ENCODE measurements around the gene SFRP2.
A peak's percentile ranks its signal among the peaks of the same experiment; 100 is the strongest.

SFRP2 gene

DNA sequence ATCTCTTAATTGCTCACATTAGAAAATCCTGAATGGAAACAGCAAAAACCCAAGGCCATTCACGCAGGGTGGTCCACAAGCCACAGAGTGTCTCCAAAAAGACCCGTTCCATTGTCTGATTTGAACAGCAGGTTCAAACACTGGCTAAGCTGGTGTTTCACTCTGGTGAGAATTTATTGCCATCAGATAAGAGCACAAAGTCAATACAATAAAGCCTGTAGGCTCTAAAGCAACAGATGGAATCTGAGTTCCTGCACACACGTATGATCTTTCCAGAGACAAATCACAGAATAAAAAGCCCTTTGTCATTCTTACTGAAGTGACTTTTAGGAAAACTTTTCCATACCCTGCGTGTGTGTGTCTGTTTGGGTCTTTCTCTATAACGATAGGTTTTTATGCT, 5.1 kb upstream of the SFRP2 start:
- DNase-seq (ENCODE audit: low read depth), result no peak

DNA sequence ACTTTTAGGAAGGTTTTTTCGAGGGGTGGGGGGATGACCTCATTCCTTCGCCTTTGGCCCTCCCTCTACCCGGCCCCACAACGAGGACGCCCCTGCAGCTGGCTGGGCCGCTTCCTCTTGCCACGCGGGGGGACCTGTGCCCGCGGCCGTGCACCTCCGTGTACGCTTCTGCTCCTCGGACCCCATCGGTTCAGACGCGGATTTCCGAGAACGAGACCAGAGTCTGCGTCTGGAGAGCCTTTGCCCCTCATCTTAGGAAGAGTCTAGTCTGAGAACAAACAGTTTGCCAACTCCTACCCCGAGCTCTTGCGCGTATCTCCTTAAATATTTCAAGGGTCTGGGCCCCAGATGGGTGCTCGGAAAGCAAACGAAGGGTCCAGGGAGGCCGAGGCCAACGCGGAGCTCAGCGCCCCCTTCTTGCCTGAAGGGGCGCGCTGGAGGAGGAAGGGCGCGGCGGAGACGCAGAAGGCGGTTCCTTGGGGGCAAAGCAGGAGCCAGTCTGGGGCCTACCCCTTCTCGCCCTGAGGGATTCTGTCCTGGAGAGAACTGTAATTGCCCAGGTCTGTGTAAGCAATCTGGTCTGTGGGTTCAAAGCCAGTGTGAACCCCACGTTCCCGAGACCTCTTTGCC, 3.9 kb upstream of the SFRP2 start:
- DNase-seq (ENCODE audit: low read depth), result no peak

DNA sequence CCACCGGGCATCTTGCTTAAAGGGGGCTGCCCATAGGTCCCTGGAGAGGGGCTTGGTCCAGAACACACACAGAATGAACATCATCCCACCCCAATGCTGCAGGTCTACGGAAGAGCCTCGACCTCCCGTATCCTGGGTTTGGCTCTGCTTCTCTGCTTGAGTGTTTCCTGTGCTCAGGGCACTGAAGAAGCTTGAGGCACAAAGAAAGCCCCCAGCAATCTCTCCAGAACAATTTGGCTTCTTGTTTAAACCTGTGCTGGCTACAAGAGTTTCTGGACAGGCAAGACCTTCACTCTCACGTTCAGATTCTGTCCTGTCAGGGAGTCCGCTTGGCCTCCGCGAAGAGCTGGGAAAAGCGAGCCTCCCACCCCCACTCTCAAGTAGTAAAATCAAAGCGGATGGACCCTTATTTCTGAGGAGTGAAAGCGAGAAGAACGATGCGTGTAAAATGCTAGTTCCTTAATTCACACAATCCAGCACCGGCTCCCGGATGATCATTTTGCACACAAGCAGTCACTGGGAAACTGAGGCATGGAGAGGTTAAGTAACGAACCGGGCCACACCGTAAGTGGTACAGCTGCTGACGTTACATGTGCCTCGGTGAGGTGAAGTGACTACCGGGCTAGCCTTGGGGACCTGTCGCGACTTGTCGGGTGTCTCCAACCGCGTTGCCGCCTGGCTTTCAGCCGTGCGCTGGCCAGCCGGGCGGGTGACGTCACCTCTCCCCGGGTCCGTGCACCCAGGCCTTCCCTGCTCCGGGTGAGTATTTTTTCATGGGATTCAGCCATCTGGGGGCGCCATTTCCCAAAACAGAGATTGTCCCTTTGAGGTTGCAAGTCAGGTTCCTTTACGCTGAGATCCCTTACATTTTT, 3.1 kb upstream of the SFRP2 start:
- no peak for DNase-seq (ENCODE audit: low read depth)

DNA sequence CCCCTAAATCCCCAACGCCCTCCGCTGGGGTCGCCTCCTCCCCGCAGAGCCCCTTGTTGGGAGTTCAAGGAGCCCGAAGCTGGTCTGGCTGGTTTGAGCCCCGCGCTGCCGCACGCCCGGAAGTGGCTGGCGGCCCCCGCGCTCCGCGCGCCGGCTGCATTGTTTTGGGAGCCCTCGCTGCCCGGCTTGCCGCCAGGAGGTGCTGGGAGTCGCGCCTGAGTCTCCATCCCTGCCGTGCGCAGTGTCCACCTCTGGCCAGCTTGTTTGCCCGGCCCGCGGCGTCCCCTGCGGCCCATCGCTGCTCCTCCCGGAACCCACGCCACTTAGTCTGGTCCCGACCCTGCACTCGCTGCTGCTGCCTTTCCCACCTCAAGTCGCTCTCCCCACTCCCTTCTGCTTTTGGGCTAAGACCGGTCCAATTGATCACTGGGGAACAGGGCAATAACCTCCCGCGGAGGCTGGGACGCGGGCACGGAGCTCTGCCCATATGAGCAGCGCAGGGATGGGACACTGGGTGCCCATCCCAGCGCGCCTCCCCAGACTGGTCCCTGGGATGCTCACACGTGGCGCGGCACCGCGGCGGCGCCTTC, 2.2 kb upstream of the SFRP2 start:
- no peak for DNase-seq (ENCODE audit: low read depth)

GRCh38 chr4:153790500-153790865, 1.6 kb upstream of the SFRP2 start:
- DNase-seq (ENCODE audit: low read depth), result no peak

GRCh38 chr4:153789741-153790499, 1.0 kb upstream of the SFRP2 start:
- DNase-seq (ENCODE audit: low read depth), result no peak

- no peak for DNase-seq (ENCODE audit: low read depth)
Observed at GRCh38 chr4:153788051-153788412, 851 bp downstream of the SFRP2 start.

DNA sequence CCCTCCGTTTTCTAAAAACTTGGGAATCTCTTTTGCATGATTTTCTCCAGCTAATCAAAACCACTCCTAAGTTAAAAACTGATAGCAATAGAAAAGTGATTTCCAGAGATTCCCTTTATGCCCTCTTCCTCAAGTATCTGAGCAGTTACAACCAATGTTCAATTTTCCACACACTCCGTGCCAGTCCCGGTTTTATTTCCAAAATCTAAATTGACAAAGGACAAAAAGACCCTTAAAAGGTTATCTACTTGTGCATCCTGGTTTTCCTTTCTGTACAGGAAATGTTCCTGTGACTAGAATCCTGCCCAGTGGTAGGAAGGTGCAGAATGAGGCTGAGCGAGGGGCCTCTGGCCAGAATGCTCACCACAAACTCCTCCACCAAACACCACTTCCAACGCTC, 1.3 kb downstream of the SFRP2 start:
- DNase-seq (ENCODE audit: low read depth), result no peak

DNA sequence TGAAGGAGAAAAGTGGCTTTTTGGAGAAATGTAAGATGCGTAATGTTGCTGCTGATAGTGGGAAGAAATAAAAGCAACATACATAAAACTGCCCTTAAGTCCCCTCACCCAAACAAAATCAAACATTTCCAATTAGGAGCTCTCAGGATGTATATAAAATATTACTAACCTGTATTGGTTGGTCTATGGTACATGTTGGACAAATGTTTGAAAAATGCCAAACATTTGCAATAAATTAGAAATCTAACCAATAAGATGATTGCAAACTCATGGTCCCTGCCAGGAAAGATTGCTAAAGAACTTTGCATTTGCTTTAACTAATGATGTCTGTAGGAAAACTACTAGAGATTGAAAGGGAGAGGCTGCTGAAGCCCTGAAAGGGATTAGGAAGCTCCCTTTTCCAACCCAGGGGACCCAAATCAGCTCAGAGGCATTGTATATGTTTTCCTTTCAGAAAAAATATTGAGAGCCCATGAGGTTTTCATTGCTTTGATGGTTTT, 1.8 kb downstream of the SFRP2 start:
- no peak for DNase-seq (ENCODE audit: low read depth)

GRCh38 chr4:153785910-153786721, 2.8 kb downstream of the SFRP2 start:
- no peak for DNase-seq (ENCODE audit: low read depth)

GRCh38 chr4:153784166-153784699, 4.7 kb downstream of the SFRP2 start:
- no peak for DNase-seq (ENCODE audit: low read depth)

- no peak for DNase-seq (ENCODE audit: low read depth)
Observed at GRCh38 chr4:153782581-153782980, 6.3 kb downstream of the SFRP2 start.

GRCh38 chr4:153781717-153782416, 7.0 kb downstream of the SFRP2 start:
- DNase-seq (ENCODE audit: low read depth), result peak; percentile 44

GRCh38 chr4:153781280-153781679, 7.6 kb downstream of the SFRP2 start:
- no peak for DNase-seq (ENCODE audit: low read depth)

DNA sequence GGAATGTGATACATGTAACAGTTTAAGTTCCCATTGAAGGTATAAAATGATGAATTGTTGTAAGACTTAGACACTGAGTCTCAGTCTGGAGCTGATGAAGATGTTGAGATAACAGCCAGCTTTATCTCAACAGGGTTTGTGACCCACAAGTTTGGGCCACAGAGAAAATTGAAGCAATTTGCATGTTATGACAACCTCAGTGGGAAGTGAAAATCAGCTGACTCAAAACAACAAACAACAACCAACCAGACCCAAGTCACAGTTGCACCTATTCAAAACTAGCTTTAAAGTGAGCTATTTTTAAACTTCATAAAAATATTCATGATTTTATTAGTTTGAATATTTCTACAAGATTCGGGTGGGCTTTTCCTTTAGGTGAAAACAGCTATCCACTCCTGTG, 8.0 kb downstream of the SFRP2 start:
- DNase-seq (ENCODE audit: low read depth), result no peak

- no peak for DNase-seq (ENCODE audit: low read depth)
Observed at GRCh38 chr4:153780221-153780620, 8.7 kb downstream of the SFRP2 start.

DNA sequence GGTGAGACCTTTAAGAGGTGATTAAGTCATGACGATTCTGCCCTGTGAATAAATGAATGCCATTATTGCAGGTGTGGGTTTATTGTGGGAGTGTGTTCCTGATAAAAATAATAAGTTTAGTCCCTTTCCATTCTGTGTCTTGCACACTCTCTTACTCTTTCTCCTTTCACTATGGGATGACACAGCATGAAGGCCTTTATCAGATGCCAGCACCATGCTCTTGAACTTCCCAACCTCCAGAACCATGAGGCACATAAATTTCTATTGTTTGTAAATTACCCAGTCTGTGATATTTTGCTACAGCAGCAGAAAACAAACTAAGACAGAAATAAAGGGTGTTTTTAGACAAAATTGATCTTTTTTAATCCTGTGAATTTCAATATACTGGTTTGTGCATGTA, 10.5 kb downstream of the SFRP2 start:
- DNase-seq (ENCODE audit: low read depth), result no peak

DNA sequence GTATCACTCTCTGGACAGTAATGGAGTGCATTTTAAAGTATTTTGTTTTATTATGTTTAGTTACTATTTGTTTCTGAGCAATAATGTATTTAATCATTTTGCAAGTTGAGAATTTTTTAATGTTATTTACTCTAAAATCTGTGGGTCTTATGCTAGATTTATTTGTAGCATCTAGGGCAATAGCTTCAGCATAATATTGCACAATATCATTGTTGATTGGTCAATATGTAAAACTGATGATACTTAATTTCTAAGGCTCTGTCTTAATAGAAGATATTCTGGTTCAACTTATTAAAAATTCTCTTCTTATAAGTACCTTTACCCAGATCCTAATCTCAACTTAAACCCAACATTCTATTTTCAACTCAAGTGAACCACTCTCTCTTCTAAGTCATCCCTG, 11.5 kb downstream of the SFRP2 start:
- DNase-seq (ENCODE audit: low read depth), result no peak

- DNase-seq (ENCODE audit: low read depth), result no peak
Observed at GRCh38 chr4:153776601-153777000, 12.3 kb downstream of the SFRP2 start.

DNA sequence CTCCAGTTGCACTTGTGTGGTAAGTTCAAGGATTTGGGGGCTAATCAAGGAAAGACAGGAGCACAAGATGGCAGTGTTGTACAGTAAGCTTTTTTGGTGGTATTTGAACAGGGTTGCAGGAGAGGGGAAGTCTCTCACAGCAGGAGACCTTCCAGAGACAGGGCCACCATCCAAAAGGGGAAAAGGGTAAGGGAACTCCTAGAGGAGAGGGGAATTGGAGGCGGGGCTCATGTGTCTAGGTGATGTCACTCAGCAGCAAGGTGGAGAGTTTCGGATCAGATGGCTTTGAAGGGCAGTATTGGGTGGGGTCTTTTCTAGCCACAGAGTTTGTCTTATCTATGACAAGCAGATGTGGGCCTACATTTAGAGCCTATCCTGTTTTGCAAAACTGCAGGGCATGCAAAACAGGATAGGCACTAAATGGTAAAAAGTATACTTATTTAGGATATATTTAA, 15.6 kb downstream of the SFRP2 start:
- DNase-seq (ENCODE audit: low read depth), result no peak

DNA sequence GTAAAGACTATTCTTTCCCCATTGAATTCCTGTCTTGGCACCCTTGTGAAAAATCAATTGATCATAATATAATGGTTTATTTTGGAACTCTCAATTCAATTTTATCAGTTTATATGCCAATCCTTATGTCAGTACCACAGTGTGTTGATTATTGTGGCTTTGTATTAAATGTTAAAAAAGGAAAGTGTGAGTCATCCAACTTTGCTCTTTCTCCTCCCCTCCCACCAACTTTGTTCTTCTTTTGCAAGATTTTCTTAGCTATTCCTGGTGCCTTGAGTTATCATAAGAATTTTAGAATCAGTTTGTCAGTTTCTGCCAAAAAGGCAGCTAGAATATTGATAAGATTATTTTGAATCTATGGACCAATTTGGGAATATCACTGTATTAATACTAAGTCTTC, 17.8 kb downstream of the SFRP2 start:
- no peak for DNase-seq (ENCODE audit: low read depth)

Data from GM04503 (cell line).